ENCODE data around the gene PRRC2A. TPM values are rescaled to one million over a fixed set of nuclear protein-coding genes. Genes with fewer than 3 reads are reported as not detected.
A peak's percentile ranks its signal among the peaks of the same experiment; 100 is the strongest.

PRRC2A gene
- polyA plus RNA-seq, 1 donor = 133 TPM

GRCh38 chr6:31651602-31652191, 31.2 kb downstream of the PRRC2A start:
- DNase-seq (ENCODE audit: low read depth) = peak; percentile 66

DNA sequence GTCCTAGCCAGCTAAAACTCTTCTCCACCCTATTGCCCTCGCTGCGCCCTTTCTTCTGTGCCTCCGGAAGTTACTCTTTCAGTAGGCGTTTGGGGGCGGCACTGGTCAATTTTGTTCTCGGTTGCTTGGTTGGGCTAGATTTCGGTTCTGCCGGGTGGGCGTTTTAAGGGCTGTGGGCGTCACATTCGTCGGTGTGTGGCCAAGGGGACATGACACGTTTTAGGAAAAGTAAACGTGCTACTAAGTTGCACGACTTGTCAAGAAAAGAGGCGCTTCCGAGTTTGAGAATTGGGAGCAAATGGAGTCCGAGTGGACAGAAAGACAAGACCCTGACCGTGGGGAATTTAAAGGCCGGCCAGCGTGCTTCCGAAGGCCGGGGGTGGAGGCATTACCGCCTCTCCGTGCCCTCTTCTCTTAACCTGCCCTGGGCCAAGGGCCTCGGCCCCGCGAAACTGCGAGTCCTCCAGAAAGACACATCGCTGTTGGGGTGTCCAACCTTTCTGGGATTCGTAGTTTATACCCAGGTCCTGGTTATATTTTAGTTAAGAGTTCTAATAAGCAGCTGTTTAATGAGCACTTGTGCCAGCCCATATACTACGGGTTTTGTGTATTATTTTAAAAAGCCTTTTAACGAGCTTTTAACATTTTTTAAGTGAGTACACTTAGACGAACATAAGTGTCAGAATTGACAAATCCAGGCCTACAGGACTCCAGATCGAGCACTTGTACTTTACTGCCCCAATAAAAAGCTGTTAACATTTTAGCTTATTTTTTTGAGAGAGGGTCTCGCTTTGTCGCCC, 32.6 kb downstream of the PRRC2A start:
- no peak for DNase-seq (ENCODE audit: low read depth)

DNA sequence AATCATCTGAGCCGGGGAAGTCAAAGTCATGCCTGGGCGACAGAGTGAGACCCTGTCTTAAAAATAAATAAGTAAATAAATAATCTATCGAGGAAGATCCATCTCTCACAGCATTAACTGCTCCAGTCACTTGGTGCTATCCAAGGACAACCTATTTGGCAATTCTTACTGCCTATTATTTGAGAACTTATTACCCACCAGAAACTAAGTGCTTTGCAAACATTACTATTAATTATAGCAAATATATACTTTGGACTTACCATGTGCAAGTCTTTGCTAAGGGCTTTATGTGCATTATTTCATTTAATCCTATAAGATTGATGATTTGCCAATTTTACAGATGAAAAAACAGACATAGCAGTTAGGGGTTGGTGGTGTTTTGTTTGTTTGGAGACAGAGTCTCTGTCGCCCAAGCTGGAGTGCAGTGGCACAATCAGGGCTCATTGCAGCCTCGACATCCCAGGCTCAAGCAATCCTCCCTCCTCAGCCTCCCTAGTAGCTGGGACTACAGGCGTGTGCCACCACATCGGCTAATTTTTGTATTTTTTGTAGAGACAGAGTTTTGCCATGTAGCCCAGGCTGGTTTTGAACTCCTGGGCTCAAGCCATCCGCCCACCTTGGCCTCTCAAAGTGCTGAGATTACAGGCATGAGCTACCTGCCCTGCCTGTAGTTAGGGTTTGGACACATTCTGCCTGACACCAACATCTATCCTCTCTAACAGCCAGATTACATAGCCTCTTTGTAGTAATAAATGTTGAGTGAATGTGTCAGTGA, 34.2 kb downstream of the PRRC2A start:
- DNase-seq (ENCODE audit: low read depth) = no peak

DNA sequence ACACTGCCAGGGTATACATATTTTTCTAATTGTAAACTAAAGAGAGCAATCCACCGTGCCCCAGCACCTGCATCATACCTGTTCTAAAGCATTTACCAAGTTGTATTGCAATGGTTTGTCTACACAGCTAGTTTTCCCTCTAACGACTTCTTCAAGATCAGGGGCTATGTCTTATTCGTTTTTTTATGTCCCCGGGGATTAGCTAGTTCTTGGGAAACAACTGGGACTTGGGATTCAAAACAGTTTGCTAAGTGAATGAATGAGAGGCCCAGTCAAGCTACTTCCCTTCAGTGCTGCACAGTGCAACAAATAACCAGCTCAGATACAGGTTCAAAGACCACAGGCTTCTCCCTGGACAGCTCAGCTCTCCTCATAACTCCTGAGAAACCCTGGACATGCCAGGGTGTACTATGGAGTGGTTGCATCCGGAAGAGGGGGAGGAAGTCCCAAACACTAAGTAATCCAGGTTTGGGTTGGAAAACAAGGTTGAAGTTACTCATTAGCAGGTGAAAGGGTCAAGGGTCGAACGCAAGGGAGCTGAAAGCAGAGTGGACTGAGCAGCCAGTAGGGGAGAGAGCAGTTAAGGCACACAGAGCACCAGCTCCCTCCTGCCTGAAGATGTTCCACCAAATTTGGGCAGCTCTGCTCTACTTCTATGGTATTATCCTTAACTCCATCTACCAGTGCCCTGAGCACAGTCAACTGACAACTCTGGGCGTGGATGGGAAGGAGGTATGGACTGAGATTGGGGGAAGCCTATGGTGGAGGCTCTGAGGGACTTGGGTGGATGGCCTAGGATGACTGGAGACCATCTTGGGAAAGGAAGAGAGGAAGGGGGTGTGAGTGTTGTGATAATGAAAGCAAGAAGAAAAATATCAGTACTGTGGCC, 35.1 kb downstream of the PRRC2A start, which contains the start of gene APOM:
Gene APOM, plus strand, starts transcription at position 546 of the 889 bp plus-strand sequence. Its CDS starts 73 bp downstream, at position 619.
- no peak for DNase-seq (ENCODE audit: low read depth)

DNA sequence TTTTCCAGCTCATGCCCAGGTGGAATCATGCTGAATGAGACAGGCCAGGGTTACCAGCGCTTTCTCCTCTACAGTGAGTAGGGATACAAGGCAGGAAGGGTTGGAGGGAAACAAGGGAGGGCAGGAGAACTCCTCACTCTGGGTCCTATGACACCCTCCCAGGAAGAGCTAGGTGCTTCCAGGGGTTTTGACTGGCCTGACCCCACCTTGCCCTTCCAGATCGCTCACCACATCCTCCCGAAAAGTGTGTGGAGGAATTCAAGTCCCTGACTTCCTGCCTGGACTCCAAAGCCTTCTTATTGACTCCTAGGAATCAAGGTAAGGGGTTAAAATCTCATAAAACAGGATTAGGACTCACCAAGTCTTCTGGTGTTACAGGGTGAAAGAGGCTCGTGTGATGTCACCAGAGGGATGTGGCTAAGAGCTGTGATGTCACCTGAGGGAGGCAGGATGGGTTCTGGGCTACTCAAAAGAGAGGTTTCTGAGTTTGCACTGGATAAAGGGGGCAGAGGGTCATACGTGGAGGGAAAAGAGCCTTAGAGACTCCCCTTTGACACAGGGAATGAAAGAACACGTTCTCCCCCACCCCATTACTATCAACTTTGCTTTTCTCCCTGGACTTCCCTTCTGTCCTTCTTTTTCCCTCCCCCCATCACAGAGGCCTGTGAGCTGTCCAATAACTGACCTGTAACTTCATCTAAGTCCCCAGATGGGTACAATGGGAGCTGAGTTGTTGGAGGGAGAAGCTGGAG, 37.1 kb downstream of the PRRC2A start:
- no peak for DNase-seq (ENCODE audit: low read depth)

DNA sequence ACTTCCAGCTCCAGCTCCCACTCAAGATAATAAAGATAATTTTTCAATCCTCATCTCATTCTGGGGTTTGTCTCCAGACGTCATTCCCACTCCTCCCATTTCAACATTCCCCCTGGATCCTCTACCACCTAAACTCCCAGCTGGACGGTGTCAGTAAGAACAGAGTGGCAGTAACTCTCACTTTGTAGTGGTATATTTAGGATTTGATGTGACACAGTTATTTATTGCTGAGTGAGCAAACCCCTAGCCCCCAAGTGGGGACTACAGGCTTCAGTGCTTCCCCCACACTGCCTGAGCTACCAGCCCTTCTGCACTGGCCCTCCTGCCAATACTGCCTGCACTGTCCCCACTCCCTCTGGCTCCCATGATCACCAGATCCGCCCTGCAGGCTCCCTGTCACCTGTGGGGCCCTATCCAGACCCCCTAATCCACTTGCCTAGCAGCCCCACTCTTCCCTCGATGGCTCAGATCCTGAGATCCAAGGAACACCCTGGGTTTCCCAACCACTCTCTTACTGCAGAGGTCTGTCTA, 37.7 kb downstream of the PRRC2A start:
- DNase-seq (ENCODE audit: low read depth) = no peak

DNA sequence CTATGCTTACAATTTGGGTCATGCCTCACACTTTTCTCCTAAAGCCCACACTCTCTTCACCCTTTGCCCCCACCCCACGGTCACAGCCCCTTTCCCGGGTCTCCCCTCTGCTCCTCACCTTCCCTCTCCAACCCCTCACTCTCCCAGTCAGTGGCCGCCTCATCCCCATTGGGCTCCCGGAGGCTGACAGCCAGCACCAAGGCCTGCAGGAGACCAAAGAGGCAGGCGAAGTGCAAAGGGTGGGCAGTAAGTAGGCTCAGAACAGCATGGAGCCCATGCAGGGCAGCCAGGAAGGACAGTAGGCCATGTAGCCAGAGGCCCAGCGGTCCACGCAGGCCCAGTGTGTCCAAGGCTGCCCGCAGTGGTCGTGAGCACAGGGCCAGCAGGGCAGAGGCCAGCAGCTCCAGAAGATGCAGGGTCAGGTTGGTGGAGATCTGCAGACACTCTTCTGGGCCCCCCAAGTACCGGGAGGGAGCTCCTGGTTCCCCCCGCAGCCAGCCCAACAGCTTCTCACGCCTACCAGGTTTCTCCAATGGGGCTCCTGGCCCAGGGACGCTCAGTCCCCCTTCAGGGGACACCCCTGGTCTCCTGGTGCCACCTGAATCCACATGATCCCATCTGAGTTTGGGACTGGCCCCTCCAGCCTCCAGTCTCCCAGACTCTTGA, 38.6 kb downstream of the PRRC2A start:
- no peak for DNase-seq (ENCODE audit: low read depth)

DNA sequence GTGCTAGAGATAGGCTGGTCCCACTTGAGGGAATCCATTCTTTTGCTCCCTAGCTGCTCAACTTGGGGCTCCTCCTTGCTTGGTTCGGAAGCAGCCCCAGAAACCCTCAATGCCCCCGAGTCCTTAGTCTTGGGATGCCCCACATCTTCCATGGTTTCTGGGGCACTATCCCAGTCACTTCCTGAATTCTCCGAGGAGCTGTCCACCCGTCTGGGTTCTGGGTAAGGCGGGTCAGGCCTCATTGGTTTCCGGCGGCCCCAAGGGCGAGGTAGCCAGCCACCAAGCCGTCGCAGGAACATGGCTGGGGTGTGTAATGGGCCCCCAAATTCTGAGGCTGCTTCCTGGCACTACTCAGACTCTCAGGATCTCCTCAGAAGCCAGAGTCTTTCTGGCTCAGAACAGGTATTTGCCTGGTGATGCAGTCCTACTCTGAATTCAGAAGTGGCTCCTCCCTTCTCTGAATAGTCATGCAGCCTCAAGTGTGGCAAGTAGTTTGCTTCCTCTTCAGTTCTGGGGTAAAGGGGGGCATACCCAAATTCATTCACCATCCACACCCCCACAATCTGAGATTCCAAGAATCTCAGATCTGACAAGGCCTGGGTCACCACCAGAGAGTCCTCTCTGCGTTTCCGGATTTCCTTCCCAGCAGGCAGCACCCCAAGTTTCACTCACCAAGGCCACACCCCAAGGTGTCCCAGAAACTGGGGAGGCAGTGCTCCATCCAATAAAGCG, 39.3 kb downstream of the PRRC2A start:
- no peak for DNase-seq (ENCODE audit: low read depth)

DNA sequence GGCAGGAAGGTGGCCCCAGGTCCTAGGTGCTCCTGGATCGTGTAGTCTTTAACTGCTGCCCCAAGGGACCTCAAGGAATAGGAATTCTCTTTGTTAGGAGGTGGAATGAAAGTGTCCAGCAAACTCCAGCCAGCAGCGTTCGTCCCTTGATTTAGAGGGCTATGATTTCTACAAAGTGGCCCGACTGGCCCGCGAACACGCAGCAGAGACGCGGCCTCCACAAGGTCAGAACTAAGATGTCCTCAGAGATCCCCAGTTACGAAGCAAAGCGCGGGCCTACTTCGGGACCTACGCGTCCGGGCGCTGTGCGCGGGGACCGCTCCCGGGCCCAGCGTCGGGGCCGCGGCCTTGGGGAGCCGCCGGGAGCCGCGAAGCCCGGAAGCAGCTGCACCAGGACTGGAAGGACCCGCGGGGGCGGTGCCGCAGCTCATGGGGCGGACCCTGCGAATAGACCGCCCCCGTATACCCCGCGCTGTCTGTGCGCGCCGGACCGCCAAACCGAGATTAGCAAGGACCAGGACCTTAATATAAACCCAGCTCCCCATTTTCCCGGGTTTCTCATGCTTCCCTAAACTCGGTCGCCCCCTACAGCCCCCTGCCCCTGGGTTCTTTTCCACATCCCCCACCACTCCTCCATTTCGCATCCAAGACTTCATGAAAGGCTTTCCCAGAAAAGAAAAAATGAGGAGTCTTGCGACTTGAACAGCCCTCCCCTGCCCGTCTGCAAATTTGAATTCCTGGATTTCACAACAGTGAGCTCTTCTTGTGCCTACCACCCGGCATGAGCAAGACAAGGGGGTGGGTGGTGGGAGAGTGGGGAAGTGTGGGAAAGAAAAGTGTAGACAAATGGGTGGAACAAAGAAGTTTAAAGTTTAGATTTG, 40.1 kb downstream of the PRRC2A start, which contains the start of gene C6orf47:
Gene C6orf47, minus strand, starts transcription at position 398 of the 881 bp plus-strand sequence. CDS start 831 bp downstream, outside the sequence.
- DNase-seq (ENCODE audit: low read depth) = no peak

GRCh38 chr6:31661262-31662123, 41.0 kb downstream of the PRRC2A start:
- no peak for DNase-seq (ENCODE audit: low read depth)

DNA sequence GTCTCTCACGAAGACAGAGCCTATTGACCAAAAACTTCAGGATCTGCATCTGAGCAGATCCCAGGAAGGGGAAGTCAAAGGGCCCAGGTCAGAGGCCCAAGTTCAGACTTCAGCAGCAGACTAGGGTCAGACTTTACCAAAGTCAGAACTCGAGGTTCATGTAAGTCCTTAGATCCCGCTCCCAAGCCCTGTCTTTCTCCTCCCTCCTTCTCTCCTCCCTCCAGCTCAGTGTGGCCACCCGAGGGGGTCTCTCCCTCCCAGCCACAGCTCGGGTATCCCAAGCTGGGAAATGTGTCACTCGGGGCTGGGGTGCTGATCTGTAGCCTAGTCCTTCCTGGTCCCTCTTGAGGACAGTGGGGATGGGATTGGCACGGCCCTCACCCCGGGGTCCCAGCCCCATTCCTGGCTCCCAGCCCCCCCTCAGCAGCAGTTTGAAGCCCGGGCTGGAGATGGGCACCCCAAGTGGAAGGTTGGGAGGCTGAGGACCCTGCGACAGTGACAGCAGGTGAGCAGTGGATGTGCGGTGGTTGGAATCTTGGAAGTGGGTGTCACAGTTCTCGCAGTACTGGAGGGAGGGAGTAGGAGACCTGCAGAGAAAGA, 41.7 kb downstream of the PRRC2A start:
- DNase-seq (ENCODE audit: low read depth) = no peak

- no peak for DNase-seq (ENCODE audit: low read depth)
Measured at GRCh38 chr6:31663126-31663960, 42.8 kb downstream of the PRRC2A start.

- no peak for DNase-seq (ENCODE audit: low read depth)
Measured at GRCh38 chr6:31663961-31664789, 43.7 kb downstream of the PRRC2A start.

- DNase-seq (ENCODE audit: low read depth) = peak; percentile 98
Measured at GRCh38 chr6:31664790-31665500, 44.4 kb downstream of the PRRC2A start, which contains the start of gene GPANK1. Gene GPANK1 (minus strand): TSS chr6:31664997. CDS start chr6:31664478, 519 bp downstream.
